GM12878 (cell line): ENCODE measurements around the gene MSI2. TPM values are rescaled to one million over a fixed set of nuclear protein-coding genes. Genes with fewer than 3 reads are reported as not detected.

Source experiments
- ATAC-seq: fragments of 200-7000 bp; cut with Tn5 transposase; 3 replicates; pipeline ENCODE4 v1.9.1; 2020; ENCODE audit warnings: mild to moderate bottlenecking, moderate library complexity
- BruUV-seq: library from RNA; stranded (reverse); fragments of 400-500 nt; replicated peaks from 2 replicates; lab custom pipeline; 2021; lab: Mats Ljungman, UMichigan
- CTCF ChIA-PET: fragments of 300-600 bp; sonication (Branson Sonifier 250); formaldehyde crosslinking; extraction: SDS; loops from one replicate; lab custom pipeline; 2021; ENCODE audit warnings: inconsistent platforms; lab: Yijun Ruan, JAX
- POLR2A ChIA-PET: fragments of 350-600 bp; formaldehyde crosslinking; extraction: SDS; loops from one replicate; lab custom pipeline; 2021; ENCODE audit warnings: inconsistent platforms; lab: Charles Lee
- RAD21 ChIA-PET: fragments of 300-600 bp; sonication (Branson Sonifier 250); formaldehyde crosslinking; loops from one replicate; lab custom pipeline; 2023; ENCODE audit warnings: antibody characterized with exemption; ENCODE audit not compliant: unreplicated experiment; lab: Charles Lee
- SMC1A ChIA-PET: fragments of 300-600 bp; sonication (Branson Sonifier 250); formaldehyde crosslinking; loops from one replicate; lab custom pipeline; 2023; ENCODE audit not compliant: unreplicated experiment, uncharacterized antibody; lab: Charles Lee
- DNase-seq: peaks from one replicate; pipeline ENCODE4 v3.0.0-alpha.2; 2011; ENCODE audit warnings: low read depth, low spot score
- FAIRE-seq: peaks from 3 replicates; lab custom pipeline; 2011; peaks lifted over from hg19 to GRCh38; lab: Jason Lieb, UNC
- H2AFZ ChIP-seq: 2 replicates; pipeline ENCODE4 v1.6.0; 2011; ENCODE audit warnings: low read depth, low read length, control low read depth; ENCODE audit not compliant: control insufficient read depth
- H3K27ac ChIP-seq: 2 replicates; pipeline ENCODE4 v1.5.1; 2011; ENCODE audit warnings: control low read depth; ENCODE audit not compliant: control insufficient read depth, insufficient read depth
- H3K27me3 ChIP-seq, 2 experiments: replicated peaks in 1 of 2; 2 replicates each; pipeline versions ENCODE4 v1.6.0 to v1.6.1; 2011; ENCODE audit warnings: low read length in 1 of 2; ENCODE audit not compliant: control insufficient read depth in 2 of 2, insufficient read depth in 2 of 2
- H3K36me3 ChIP-seq, 2 experiments: 2 replicates each; pipeline ENCODE4 v1.5.1; 2011; ENCODE audit warnings: low read length in 1 of 2; ENCODE audit not compliant: control insufficient read depth in 2 of 2, insufficient read depth in 2 of 2
- H3K4me1 ChIP-seq: 2 replicates; pipeline ENCODE4 v1.6.1; 2011; ENCODE audit warnings: mild to moderate bottlenecking, low read length, moderate library complexity, mixed read lengths; ENCODE audit not compliant: control insufficient read depth, insufficient read depth
- H3K4me2 ChIP-seq: 2 replicates; pipeline ENCODE4 v1.6.0; 2011; ENCODE audit warnings: control low read depth; ENCODE audit not compliant: control insufficient read depth, insufficient read depth
- H3K4me3 ChIP-seq: fragments of 200-600 bp; sonication (generic); 2 replicates; pipeline ENCODE4 v1.5.1; 2016
- H3K79me2 ChIP-seq: 2 replicates; pipeline ENCODE4 v1.6.0; 2011; ENCODE audit warnings: low read length; ENCODE audit not compliant: control insufficient read depth, insufficient read depth
- H3K9ac ChIP-seq: 2 replicates; pipeline ENCODE4 v1.8.0; 2011; ENCODE audit warnings: low read length, control low read depth, mixed read lengths; ENCODE audit not compliant: control insufficient read depth, insufficient read depth
- H3K9me3 ChIP-seq: replicated peaks from 3 replicates; pipeline ENCODE4 v1.5.1; 2011; ENCODE audit warnings: mild to moderate bottlenecking, low read length; ENCODE audit not compliant: control insufficient read depth, insufficient read depth
- H4K20me1 ChIP-seq: 2 replicates; pipeline ENCODE4 v1.6.0; 2011; ENCODE audit not compliant: control insufficient read depth, insufficient read depth
- ESRRA ChIP-seq: IDR thresholded peaks from 2 replicates; pipeline ENCODE4 v1.6.1; 2012; ENCODE audit warnings: mild to moderate bottlenecking, low read length, improper control_type of control experiment
- MYC ChIP-seq: IDR thresholded peaks from 2 replicates; pipeline ENCODE4 v1.6.1; 2011; ENCODE audit warnings: mild to moderate bottlenecking, low read length, moderate library complexity, inconsistent platforms; ENCODE audit not compliant: insufficient read depth, insufficient replicate concordance, insufficient read length, severe bottlenecking
- RAD51 ChIP-seq: fragments of 450-650 bp; IDR thresholded peaks from 2 replicates; pipeline ENCODE4 v1.6.1; 2016; ENCODE audit warnings: moderate library complexity, mild to moderate bottlenecking, inconsistent platforms
- WGBS: methylation state at CpG from one replicate; pipeline ENCODE4 v1.1.6; 2016; ENCODE audit warnings: low lambda C conversion rate; ENCODE audit not compliant: insufficient replicate concordance, insufficient coverage; ENCODE audit errors: missing lambda C conversion rate; 5-methylcytosine and 5-hydroxymethylcytosine counted together
- in situ Hi-C: fragments of 300-500 bp; cut with MboI; formaldehyde crosslinking; loops from 9 replicates; pipeline ENCODE4 v1.14.3; 2018; ENCODE audit warnings: mixed read lengths
- intact Hi-C: fragments of 100-400 bp; cut with micrococcal nuclease; formaldehyde crosslinking; loops from one replicate; pipeline ENCODE4 v1.14.2; 2022; ENCODE audit not compliant: unreplicated experiment
- polyA plus RNA-seq, 11 experiments: library from polyadenylated mRNA; depleted of rRNA in 4 of 11; unstranded in 6 of 11; stranded (reverse) in 5 of 11; fragments of >200 nt; fragmentation: Nextera tagmentation in 4 of 11; fragmentation: Illumina TruSeq in 1 of 11; extraction: Ambion mirVana in 4 of 11; extraction: Trizol in 1 of 11; gene quantifications; 1 replicate in 1 of 11; 2 replicates in 10 of 11; pipeline versions ENCODE4 v1.2.1 to v1.2.3, GENCODE V29; 2011 to 2016; ENCODE audit warnings: inconsistent platforms in 2 of 11, missing spikeins in 2 of 11, low read depth in 1 of 11
- total RNA-seq, 4 experiments: library from RNA; depleted of rRNA in 3 of 4; stranded (reverse); fragments of >200 nt in 3 of 4; fragmentation: Illumina TruSeq in 1 of 4; extraction: Trizol in 1 of 4; gene quantifications; 2 replicates each; pipeline versions ENCODE4 v1.2.1 to v1.2.3, GENCODE V29; 2013 to 2021
- TF ChIP-seq, protein P1 (sequence below): IDR thresholded peaks from 2 replicates; pipeline ENCODE4 v1.6.1; 2012; ENCODE audit warnings: improper control_type of control experiment, low read depth, low read length; ENCODE audit not compliant: insufficient replicate concordance
- TF ChIP-seq, protein P2 (sequence below): IDR thresholded peaks from 2 replicates; pipeline ENCODE4 v1.6.1; 2011; ENCODE audit warnings: mild to moderate bottlenecking, low read depth, low read length, moderate library complexity; ENCODE audit not compliant: insufficient replicate concordance
- TF ChIP-seq, protein P3 (sequence below): IDR thresholded peaks from 2 replicates; pipeline ENCODE4 v1.6.1; 2012; ENCODE audit warnings: low read depth, low read length, improper control_type of control experiment

MSI2 gene
- total and polyA plus RNA-seq, 10 of the 15 experiments (the other 5 are each of a cell fraction or from before 2014, with no cell fraction given): 6.1 to 76.1 (median 42.0) TPM

DNA sequence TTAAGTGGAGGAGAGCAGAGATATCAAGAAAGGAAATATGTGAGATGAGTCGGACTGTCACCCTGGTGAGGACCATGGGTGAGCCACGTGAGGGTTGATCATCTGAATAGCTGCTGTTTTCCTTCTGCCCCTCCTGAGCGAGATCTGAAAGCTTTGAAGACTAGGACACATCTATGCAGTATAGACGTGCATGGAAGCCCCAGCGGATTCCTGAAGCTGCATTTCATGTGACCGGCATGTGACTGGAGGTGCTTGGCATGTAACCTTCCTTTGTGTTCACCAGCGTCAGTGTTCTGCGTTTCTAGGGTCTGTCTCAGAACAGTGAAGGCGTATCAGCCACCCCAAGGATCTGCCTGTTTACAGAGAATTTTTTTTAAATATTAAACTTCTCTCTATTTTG, 75.1 kb downstream of the MSI2 start:
- CTCF ChIA-PET: interaction anchor here (0.6 to 1.0 kb wide), 3 partner anchors 26 to 88 kb away, joined by 3 to 4 read pairs (median 3); no protein-coding TSS in a partner anchor
- TF ChIP-seq, protein P1, sequence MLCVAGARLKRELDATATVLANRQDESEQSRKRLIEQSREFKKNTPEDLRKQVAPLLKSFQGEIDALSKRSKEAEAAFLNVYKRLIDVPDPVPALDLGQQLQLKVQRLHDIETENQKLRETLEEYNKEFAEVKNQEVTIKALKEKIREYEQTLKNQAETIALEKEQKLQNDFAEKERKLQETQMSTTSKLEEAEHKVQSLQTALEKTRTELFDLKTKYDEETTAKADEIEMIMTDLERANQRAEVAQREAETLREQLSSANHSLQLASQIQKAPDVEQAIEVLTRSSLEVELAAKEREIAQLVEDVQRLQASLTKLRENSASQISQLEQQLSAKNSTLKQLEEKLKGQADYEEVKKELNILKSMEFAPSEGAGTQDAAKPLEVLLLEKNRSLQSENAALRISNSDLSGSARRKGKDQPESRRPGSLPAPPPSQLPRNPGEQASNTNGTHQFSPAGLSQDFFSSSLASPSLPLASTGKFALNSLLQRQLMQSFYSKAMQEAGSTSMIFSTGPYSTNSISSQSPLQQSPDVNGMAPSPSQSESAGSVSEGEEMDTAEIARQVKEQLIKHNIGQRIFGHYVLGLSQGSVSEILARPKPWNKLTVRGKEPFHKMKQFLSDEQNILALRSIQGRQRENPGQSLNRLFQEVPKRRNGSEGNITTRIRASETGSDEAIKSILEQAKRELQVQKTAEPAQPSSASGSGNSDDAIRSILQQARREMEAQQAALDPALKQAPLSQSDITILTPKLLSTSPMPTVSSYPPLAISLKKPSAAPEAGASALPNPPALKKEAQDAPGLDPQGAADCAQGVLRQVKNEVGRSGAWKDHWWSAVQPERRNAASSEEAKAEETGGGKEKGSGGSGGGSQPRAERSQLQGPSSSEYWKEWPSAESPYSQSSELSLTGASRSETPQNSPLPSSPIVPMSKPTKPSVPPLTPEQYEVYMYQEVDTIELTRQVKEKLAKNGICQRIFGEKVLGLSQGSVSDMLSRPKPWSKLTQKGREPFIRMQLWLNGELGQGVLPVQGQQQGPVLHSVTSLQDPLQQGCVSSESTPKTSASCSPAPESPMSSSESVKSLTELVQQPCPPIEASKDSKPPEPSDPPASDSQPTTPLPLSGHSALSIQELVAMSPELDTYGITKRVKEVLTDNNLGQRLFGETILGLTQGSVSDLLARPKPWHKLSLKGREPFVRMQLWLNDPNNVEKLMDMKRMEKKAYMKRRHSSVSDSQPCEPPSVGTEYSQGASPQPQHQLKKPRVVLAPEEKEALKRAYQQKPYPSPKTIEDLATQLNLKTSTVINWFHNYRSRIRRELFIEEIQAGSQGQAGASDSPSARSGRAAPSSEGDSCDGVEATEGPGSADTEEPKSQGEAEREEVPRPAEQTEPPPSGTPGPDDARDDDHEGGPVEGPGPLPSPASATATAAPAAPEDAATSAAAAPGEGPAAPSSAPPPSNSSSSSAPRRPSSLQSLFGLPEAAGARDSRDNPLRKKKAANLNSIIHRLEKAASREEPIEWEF: no peak
- TF ChIP-seq RAD51 (no peak), ESRRA (no peak), MYC (no peak)
- TF ChIP-seq, protein P2, sequence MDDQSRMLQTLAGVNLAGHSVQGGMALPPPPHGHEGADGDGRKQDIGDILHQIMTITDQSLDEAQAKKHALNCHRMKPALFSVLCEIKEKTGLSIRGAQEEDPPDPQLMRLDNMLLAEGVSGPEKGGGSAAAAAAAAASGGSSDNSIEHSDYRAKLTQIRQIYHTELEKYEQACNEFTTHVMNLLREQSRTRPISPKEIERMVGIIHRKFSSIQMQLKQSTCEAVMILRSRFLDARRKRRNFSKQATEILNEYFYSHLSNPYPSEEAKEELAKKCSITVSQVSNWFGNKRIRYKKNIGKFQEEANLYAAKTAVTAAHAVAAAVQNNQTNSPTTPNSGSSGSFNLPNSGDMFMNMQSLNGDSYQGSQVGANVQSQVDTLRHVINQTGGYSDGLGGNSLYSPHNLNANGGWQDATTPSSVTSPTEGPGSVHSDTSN: no peak
- TF ChIP-seq, protein P3, sequence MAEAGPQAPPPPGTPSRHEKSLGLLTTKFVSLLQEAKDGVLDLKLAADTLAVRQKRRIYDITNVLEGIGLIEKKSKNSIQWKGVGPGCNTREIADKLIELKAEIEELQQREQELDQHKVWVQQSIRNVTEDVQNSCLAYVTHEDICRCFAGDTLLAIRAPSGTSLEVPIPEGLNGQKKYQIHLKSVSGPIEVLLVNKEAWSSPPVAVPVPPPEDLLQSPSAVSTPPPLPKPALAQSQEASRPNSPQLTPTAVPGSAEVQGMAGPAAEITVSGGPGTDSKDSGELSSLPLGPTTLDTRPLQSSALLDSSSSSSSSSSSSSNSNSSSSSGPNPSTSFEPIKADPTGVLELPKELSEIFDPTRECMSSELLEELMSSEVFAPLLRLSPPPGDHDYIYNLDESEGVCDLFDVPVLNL: no peak
- TF ChIP-seq, all 136 proteins: peak for 0
- BruUV-seq: no TSS peak
- ATAC-seq (no peak), FAIRE-seq (no peak), DNase-seq (no peak)
- Histone ChIP-seq H3K27me3 (no peaks in the 10 kb centered on the region), H3K4me2 (no peak overlapping the region), H3K4me3 (no peak overlapping the region), H3K36me3 (peaks cover 0 to 1% of the 10 kb centered on the region in 2 experiments; a peak in 3 of 4 replicates), H3K4me1 (no peaks in the 10 kb centered on the region), H3K79me2 (peaks cover 2% of the 10 kb centered on the region), H4K20me1 (no peaks in the 10 kb centered on the region), H3K27ac (no peak overlapping the region), H3K9me3 (no peaks in the 10 kb centered on the region), H2AFZ (no peak overlapping the region), H3K9ac (no peak overlapping the region)
- RAD21 ChIA-PET: no interaction called here
- POLR2A ChIA-PET: no interaction called here
- intact Hi-C loops: no loop called here
- SMC1A ChIA-PET: interaction anchor here (0.9 to 1.5 kb wide), 3 partner anchors 23 to 103 kb away, joined by 3 read pairs; no protein-coding TSS in a partner anchor
- in situ Hi-C loops: no loop called here
- WGBS: 85% methylated on average over 8 of the region's 9 CpGs
